Tongue (tissue), 2 donors: ENCODE measurements around the gene EP400. TPM values are rescaled to one million over a fixed set of nuclear protein-coding genes. Genes with fewer than 3 reads are reported as not detected.
"Not testable (repeated sequence)": the region's sequence is repeated elsewhere in the genome, so short reads cannot be mapped to it uniquely, and the experiment has no call there.

Experiments
- DNase-seq: peaks from one replicate; pipeline ENCODE4 v3.0.0-alpha.2; 2015
- total RNA-seq: library from RNA; depleted of rRNA; stranded (reverse); fragments of >200 nt; gene quantifications from one replicate; pipeline ENCODE4 v1.2.3, GENCODE V29; 2014

EP400 gene
- total RNA-seq, 1 donor from 2014 or later = 20.3 TPM

DNA sequence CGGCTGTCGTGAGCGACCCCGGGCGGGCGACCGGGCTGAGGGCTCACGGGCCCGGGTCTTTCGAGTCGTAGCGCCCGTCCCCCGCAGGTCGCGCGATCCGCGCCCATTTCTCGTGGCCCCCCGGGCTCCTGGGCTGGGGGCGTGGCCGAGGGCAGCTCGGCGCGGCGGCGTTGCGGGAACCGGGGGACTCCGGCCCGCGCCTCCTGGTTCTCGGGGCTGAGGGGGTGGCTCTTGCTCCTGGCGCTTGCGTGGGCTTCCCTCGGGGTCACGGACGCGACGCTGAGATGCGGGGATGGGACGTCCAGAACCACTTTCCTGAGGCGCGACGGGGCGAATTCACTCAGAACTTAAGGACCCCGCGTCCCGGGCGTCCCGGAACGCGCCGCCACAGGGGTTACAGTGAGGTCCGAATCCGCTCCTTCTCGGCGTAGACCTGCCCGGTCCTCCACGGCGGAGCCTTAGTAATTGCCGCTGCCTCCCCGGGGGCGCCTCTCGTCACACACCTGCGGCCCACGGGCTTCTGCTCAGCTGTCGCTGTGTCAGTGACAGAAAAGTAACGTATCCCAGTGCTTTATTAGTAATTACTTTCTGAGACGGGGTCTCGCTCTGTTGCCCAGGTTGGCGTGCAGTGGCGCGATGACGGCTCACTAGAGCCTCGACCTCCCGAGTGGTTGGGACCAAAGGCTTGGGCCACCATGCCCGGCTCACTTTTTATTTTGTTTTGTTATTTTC lies 606 bp downstream of the EP400 start:
- DNase-seq = peak; percentile 35

DNA sequence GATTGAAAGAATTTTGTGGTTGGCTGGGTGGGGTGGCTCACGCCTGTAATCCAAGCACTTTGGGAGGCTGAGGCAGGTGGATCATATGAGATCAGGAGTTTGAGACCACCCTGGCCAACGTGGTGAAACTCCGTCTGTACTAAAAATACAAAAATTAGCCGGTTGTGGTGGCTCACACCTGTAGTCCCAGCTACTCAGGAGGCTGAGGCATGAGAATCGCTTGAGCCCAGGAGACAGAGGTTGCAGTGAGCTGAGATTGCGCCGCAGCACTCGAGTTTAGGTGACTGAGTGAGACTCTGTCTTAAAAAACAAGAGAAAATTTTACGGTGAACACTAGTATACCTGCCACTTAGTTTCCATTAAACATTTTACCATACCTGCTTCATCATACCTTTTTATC lies 4.1 kb downstream of the EP400 start:
- DNase-seq = not testable (repeated sequence)

DNA sequence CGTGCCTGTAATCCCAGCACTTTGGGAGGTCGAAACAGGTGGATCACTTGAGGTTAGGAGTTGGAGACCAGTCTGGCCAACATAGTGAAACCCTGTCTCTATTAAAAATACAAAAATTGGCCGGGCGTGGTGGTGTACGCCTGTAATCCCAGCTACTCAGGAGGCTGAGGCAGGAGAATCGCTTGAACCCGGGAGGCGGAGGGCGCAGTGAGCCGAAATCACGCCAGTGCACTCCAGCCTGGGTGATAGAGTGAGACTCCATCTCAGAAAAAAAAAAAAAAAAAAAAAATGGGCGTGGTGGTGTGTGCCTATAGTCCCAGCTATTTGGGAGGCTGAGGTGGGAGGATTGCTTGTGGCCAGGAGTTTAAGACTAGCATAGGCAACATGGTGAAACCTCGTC lies 4.7 kb downstream of the EP400 start:
- not testable (repeated sequence) for DNase-seq

DNA sequence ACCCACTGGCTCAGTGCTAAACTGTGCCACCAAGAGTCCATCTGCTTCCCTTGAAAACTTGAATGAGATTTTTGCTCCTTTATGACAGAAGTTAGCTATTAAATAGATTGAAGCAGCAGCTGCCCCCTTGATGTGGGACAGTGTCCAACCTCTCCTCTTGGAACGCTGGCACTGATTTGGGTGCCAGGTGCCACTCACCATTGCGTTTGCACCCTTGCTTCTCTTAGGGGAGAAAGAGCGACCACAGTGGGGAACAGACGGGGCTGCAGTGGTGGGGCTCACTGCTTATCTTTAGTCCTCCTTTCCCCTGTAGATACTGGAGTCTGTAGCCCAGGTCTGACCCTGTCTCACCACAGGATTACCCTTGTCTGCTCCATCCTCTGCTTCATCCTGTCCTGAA lies 9.4 kb downstream of the EP400 start:
- DNase-seq = peak; percentile 10

DNA sequence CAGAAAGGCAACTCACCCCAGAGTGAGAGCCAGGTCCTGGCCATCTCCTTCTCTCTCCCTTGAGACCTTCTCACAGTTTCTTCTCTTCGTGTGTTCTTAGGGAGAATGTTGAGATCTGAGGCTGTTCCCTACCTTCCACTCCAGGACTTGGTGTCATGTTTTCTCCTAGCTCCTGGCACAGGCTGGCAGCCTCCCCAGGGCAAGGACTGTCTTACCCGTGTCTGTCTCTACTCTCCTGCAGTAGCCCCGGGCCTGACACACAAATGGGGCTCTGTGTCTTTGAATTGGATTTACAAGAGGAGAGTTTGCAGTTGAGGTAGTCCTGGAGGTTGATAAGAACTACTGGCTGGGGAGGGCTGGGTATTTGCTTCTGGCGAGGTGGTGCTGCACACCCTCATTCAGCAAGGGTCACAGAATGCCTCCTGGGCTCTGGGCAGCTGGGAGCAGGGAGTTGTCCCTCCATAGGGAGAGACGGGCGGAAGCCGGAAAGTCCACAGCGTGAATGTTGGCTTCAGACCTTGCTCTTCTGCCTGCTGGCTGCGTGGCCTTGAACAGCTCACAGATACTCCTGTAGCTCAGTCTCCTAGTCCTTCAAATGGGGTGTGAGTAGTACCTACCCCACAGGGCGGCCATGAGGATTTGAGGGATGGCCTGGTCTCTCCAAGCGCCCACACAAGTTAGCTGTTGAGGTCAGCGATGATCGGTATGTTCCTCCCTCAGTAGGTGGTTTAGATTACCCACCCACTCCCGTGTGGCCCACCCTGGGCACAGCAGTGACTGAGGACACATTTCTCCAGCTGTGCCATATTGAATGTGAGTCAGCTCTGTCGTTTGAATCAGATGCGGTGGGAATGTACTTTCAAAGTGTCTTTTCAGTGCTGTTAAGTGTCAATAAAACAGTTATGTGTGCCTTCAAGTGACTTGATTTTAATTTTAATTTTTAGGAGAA lies 10.2 kb downstream of the EP400 start:
- no peak for DNase-seq

DNA sequence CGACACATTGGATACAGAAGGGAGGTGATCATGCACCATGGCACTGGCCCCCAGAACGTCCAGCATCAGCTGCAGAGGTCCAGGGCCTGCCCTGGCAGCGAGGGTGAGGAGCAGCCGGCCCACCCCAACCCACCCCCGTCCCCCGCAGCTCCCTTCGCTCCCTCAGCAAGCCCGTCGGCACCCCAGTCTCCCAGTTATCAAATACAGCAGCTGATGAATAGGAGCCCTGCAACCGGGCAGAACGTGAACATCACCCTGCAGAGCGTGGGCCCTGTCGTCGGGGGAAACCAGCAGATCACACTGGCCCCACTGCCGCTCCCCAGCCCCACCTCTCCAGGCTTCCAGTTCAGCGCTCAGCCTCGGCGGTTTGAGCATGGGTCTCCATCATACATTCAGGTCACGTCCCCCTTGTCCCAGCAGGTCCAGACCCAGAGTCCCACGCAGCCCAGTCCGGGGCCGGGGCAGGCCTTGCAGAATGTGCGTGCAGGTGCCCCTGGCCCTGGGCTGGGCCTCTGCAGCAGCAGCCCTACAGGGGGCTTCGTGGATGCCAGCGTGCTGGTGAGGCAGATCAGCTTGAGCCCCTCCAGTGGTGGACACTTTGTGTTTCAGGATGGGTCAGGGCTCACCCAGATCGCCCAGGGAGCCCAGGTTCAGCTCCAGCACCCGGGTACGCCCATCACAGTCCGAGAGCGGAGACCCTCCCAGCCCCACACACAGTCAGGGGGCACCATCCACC lies 11.0 kb downstream of the EP400 start:
- DNase-seq = not testable (repeated sequence)

DNA sequence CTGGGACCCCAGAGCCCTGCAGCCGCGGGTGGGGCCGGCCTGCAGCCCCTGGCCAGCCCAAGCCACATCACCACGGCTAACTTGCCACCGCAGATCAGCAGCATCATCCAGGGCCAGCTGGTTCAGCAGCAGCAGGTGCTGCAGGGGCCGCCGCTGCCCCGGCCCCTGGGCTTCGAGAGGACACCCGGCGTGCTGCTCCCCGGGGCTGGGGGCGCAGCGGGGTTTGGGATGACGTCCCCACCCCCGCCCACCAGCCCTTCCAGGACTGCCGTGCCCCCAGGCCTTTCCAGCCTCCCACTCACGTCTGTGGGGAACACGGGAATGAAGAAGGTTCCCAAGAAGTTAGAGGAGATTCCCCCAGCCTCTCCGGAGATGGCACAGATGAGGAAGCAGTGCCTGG lies 11.6 kb downstream of the EP400 start:
- DNase-seq = not testable (repeated sequence)

DNA sequence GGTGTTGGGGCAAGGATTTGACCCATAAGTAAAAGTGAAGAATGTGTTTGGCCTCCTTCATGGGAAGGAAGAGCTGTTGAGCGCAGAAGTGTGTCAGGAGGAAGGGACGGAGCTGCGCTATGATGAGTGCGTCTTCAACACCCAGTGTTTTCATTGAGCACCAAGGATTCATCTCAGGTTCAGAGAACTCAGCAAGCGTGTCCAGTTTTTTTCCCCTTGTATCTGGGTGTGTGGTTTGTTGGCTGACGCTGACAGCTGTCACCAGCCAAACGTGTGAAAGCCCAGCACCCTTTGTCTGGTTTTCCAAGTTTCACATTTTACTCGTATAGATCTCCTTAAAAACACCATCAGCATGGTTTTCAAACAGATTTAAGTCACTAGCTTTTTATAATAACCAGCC lies 12.3 kb downstream of the EP400 start:
- DNase-seq = no peak

DNA sequence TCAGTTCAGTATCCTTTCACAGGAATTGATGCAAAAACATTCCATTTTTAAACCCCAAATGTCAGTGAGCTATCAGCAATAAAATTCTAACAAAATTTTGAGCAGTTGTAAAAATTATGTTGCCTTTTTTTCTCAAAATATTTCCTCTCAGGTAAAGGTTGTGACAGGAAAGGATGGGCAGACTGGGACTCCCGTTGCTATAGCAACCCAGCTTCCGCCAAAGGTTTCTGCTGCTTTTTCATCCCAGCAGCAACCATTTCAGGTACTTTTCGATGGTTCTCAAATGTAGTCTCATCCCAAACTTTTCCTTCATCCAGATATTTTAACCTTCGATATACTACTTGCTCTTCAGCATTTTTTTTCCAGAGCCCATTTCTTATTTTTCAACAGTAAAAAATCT lies 13.6 kb downstream of the EP400 start:
- DNase-seq = no peak

DNA sequence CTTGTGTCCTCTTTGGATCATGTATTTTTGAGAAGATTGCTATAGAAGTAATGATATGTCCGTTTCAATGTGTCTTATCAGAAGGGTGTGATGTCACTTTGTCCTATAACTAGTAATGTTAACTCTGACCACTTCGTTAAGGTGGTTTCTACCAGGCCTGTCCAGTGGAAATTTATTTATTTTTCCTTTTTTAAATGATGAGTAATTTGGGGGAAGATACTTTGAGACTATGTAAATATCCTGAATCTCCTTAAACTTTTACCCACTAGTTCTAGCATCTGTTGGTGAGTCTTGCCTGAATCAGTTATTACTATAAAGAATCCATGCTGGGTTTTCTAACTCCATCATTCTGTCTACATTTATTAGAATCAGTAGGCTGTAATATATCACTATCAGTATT lies 15.3 kb downstream of the EP400 start:
- DNase-seq = no peak

DNA sequence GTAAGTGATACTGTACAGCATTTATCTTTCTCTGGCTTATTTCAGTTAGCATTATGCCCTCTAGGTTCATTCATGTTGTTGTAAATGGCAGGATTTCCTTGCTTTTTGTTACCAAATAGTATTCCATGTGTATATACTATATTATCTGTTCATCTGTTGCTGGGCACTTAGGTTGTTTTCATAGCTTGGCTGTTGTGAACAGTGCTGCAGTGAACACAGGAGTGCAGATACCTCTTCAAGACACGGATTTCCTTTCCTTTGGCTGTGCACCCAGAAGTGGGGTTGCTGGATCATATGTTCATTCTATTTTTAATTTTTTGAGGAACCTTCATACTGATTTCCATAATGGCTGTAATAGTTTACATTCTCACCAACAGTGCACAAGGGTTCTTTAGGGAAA lies 21.5 kb downstream of the EP400 start:
- no peak for DNase-seq

DNA sequence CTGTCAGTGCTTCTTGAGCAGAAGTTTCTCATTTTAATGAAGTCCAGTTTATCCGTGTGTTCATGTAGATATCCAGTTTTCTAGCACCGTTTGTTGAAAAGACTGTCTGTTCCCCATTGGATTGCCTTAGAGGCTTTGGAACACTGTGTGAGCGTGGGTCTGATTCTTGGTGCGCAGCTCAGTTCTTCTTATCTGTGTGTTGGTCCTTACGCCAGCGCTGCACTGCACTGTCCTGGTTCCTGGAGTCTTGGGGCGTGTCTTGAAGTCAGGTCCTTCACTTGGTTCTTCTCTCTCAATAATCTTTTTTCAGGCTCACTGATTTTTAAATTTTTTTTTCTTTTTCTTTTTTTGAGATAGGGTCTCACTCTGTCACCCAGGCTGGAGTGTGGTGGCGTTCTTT lies 25.5 kb downstream of the EP400 start:
- no peak for DNase-seq

DNA sequence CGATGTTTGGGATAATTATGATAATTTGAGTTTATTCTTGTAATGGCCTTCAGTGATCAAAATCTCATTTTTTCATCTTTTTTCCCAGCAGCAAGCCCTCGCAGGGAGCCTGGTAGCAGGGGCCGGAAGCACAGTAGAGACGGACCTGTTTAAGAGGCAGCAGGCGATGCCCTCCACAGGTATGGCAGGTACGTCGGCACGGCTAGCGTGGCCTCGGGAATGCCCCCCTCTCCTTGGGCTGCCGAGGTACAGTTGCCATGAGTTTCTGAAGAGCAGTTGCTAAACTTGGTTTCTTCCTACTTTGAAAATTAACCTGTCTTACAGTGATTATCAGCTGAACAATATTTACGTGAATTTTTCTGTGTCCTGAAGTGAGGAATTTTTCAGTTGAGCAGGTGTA lies 29.9 kb downstream of the EP400 start:
- no peak for DNase-seq

DNA sequence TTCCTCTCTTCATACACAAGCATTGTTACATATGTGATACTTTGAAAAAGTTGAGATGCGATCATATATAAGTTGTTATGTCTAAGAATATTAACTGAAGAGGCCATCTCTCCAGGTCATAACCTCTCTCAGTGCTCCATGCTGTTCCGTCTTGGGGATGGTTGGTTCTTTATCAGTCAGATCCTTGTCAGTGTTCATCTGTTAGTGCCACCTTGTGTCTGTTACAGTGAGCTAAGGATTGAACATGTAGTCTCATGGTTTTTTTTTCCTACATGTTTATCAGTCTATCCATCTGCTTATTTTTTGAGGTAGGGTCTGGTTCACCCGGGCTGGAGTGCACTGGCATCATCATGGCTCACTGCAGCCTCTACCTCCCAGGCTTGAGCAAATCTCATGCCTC lies 30.5 kb downstream of the EP400 start:
- DNase-seq = no peak

DNA sequence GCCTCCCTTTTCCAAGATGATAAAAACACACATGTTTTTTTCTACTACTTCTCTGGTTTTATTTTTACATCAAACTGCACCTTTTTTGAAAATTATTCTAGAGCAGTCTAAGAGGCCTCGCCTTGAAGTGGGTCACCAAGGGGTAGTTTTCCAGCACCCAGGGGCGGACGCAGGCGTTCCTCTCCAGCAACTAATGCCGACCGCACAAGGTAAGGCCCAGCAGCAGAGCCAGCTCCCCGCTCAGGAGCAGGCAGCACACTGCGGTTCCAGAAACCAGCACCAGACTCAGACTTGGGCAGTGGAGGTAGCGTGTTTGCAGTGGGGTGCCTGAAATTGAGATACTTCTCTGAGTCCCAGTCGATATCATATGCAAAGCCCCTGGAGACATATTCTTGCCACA lies 31.6 kb downstream of the EP400 start:
- no peak for DNase-seq

DNA sequence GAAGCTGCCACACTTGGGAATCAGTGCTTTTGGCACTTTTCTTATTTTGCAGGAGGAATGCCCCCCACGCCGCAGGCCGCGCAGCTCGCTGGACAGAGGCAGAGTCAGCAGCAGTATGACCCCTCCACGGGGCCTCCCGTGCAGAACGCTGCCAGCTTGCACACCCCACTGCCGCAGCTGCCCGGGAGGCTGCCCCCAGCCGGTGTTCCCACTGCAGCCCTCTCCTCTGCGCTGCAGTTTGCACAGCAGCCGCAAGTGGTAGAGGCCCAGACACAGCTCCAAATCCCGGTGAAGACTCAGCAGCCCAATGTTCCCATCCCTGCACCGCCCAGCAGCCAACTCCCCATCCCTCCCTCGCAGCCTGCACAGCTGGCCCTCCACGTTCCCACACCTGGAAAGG lies 32.3 kb downstream of the EP400 start:
- no peak for DNase-seq

DNA sequence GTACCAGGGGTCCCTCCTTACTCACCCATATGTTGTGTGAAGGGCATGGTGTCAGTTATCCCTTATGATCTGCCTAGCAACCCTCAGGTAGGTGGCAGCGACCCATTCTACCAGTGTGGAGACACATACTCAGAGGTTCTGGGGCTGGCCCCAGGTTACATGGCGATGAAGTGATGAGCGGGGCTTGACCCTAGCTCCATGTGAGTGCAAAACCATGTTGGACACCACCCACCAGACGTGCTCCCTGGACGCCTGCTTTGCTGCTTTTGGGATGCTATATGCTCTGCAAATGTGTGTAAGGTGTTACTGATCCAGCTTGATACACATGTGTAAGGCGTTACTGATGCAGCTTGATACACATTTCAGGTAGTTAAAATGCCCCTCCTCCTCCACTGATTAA lies 33.3 kb downstream of the EP400 start:
- no peak for DNase-seq

DNA sequence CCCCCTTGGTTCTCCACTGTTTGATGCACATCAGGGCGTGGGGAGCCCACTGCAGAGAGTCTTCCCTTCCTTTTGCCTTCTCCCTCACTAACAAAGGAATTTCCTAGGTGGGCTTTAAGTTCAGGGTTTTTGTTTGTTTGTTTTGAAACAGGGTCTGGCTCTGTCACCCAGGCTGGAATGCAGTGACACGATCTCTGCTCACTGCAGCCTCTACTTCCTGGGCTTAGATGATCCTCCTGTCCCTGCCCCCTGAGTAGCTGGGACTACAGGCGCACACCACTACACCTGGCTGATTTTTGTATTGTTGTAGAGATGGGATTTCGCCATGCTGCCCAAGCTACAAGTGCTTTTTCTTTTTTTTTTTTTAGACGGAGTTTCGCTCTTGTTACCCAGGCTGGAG lies 33.8 kb downstream of the EP400 start:
- no peak for DNase-seq

DNA sequence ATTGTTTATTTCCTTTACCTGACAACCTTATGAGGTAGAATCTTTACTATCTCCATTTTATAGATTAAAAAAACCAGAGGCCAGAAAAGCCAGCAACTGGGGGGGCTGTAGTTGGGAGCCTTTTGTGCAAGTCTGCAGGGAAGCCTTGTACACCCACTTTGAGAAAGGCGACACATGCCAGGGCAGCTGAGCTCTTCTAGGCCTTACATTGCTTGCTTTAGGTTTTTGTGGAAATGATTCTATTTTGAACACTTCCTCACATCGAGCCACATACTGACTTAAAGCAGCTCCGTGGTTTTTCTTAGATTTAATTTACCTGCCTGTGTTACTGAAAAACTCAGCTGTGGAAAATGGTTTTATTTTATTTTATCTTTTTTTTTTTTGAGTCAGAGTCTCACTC lies 34.6 kb downstream of the EP400 start:
- DNase-seq = no peak

DNA sequence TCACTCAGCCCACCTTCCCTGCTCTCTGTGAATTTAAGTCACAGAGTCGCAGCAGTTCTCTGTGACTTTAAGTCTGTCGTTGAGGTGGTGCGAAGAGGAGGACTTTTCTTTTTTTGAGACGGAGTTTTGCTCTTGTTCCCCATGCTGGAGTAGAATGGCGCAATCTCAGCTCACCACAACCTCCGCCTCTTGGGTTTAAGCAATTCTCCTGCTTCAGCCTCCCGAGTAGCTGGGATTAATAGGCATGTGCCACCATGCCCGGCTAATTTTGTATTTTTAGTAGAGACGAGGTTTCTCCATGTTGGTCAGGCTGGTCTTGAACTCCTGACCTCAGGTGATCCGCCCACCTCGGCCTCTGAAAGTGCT lies 35.8 kb downstream of the EP400 start:
- DNase-seq = not testable (repeated sequence)

DNA sequence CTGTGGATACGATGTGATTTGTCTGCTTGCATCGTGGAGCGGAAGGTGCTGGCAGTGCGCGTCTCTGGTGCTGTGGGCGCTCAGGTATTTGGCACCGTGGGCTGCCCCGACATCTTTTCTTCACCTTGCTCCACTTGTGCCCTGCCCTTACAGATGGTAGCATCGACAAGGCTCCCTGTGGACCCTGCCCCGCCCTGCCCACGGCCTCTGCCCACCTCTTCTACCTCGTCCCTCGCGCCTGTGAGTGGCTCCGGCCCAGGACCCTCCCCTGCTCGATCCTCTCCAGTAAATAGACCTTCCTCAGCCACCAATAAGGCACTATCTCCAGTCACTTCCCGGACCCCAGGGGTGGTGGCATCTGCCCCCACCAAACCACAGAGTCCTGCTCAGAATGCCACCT lies 36.6 kb downstream of the EP400 start:
- DNase-seq = no peak

DNA sequence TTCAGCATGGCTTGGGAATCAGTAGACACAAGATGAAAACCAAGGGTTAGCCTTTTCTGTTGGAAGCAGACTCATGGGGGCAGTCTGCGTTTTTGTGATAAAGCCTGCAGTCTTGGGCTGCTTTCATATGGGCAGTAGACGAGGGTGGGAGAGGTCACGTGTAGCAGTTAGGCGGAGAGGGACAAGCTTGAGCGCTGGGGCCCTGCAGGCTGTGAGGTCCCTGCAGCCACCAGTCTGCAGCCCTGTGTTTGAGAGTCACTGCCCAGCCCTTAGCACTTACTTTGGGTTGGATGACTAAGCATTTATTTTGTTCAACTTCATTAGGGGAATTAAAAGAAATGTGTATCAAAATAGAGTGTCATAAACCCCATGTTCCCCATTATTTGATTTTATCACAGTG lies 37.2 kb downstream of the EP400 start:
- no peak for DNase-seq

DNA sequence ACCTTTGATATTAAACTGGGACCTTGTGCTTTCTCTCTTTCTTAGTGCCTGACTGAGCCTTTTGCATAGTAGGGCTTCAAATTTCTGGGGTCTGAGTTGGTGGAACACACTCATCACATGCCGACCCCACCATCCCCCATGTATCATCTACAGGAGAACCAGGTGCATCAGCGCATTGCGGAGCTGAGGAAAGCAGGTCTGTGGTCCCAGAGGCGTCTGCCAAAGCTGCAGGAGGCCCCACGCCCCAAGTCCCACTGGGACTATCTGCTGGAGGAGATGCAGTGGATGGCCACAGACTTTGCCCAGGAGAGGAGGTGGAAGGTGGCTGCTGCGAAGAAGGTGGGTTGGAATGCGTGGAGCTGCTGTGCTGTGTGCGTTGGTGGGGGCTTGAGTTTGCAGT lies 37.8 kb downstream of the EP400 start:
- DNase-seq = no peak
